OCI-LY3 (cell line): ENCODE results near the gene MAT1A.

Source experiments
- H2AFZ ChIP-seq: fragments of 200-600, 300-600 bp; shearing (Covaris generic); 2 replicates; pipeline ENCODE4 v1.6.0; 2014; ENCODE audit warnings: antibody characterized with exemption, low read depth, low read length
- H3K27ac ChIP-seq: fragments of 200-600, 300-600 bp; sonication (generic); 2 replicates; pipeline ENCODE4 v1.5.1; 2014; ENCODE audit warnings: mild to moderate bottlenecking, low read length, moderate library complexity, mixed read lengths
- H3K27me3 ChIP-seq: fragments of 200-600, 300-600 bp; sonication (generic); 2 replicates; pipeline ENCODE4 v1.6.1; 2014; ENCODE audit warnings: low read depth, low read length, mixed read lengths
- H3K36me3 ChIP-seq: fragments of 200-600, 300-600 bp; sonication (generic); replicated peaks from 2 replicates; pipeline ENCODE3; 2014; ENCODE audit warnings: low read depth, low read length, mixed read lengths
- H3K4me1 ChIP-seq: fragments of 300-600, 200-600 bp; sonication (generic); 2 replicates; pipeline ENCODE4 v1.6.1; 2014; ENCODE audit warnings: low read length, mixed read lengths
- H3K4me2 ChIP-seq: fragments of 200-600, 300-600 bp; sonication (generic); 2 replicates; pipeline ENCODE4 v1.6.1; 2014; ENCODE audit warnings: low read length, mixed read lengths
- H3K4me3 ChIP-seq: fragments of 300-600, 200-600 bp; sonication (generic); 2 replicates; pipeline ENCODE4 v1.5.1; 2014; ENCODE audit warnings: antibody characterized with exemption, mild to moderate bottlenecking, low read length, moderate library complexity
- H3K79me2 ChIP-seq: fragments of 300-600, 200-600 bp; shearing (Covaris generic); 2 replicates; pipeline ENCODE4 v1.6.1; 2014; ENCODE audit warnings: mild to moderate bottlenecking, low read length, mixed read lengths
- H3K9ac ChIP-seq: fragments of 300-600, 200-600 bp; shearing (Covaris generic); 2 replicates; pipeline ENCODE4 v1.6.0; 2014; ENCODE audit warnings: mild to moderate bottlenecking, low read length, moderate library complexity
- H3K9me3 ChIP-seq: fragments of 200-600, 300-600 bp; shearing (Covaris generic); 2 replicates; pipeline ENCODE4 v1.6.1; 2014; ENCODE audit warnings: low read length, mixed read lengths; ENCODE audit not compliant: insufficient read depth
- H4K20me1 ChIP-seq: fragments of 200-600, 300-600 bp; sonication (generic); 2 replicates; pipeline ENCODE4 v1.6.1; 2016; ENCODE audit warnings: low read length, mixed read lengths; ENCODE audit not compliant: insufficient read depth
- CTCF ChIP-seq: fragments of 200-600, 300-600 bp; sonication (generic); IDR thresholded peaks from 2 replicates; pipeline ENCODE4 v1.5.1; 2014; ENCODE audit warnings: antibody characterized with exemption, low read length, low read depth
- EZH2phosphoT487 ChIP-seq: fragments of 200-600 bp; shearing (Covaris generic); IDR thresholded peaks from 2 replicates; pipeline ENCODE4 v1.6.1; 2018; ENCODE audit warnings: antibody characterized with exemption, mixed run types, low read depth

The MAT1A gene

DNA sequence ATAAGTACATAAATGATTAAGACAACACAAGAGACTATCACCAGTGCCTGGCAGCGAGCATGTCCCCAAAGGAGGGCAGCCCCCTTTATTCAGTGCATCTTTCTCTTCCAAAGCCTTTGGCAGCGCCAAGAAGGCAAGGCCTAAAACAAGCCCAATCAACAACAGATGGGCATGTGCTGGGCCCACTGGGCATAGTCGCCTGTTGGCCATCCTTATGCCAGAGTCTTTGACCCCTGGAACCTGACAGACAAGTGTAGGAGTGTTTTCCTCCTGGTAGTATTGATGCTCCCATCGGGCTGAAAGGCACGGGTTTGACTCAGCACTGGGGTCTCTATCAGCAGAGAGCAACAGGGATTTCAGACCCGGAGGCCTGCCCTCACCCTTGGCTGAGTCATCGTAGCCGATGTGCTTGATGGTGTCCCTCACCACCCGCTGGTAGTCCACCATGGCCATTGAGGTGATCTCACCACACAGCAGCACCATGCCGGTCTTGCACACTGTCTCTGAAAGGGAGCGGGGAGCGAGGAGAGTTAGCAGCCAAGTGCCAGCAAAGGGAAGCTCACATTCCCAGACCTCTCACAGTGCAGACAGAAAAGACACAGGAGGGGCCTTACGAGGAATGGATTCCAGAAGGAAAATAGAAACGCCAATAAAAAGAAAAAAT, 5.8 kb downstream of the MAT1A start:
- H3K4me3 ChIP-seq: no peak overlapping the region
- H3K4me1 ChIP-seq: no peaks in the 10 kb centered on the region
- H3K79me2 ChIP-seq: no peaks in the 10 kb centered on the region
- no peak overlapping the region for H3K4me2 ChIP-seq
- H3K36me3 ChIP-seq: no peaks in the 10 kb centered on the region
- no peak overlapping the region for H3K9ac ChIP-seq
- H3K27me3 ChIP-seq: no peaks in the 10 kb centered on the region
- TF ChIP-seq EZH2phosphoT487 (no peak), CTCF (no peak)
- H3K27ac ChIP-seq: no peak overlapping the region
- H3K9me3 ChIP-seq: no peaks in the 10 kb centered on the region
- no peak overlapping the region for H2AFZ ChIP-seq
- H4K20me1 ChIP-seq: no peaks in the 10 kb centered on the region

DNA sequence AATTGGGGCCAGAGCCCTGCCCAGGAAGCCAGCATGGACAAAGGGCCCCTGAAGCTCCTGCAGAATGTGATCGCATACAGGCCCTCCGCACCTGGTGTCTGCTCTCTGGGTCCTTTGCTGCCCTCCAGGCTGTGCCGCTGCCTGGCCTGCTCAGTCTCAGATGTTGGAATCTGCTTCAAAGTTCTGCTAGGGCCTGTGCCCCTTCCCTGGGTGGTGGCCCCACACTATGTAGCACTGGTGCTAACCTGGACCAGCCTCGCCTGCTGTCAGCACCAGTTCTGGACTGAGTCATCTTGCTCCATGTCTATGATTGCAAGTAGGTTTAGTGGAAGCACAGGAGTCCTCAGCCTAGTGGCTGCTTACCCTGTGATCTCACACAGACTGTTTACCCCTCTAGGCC, 6.3 kb downstream of the MAT1A start:
- no peaks in the 10 kb centered on the region for H3K79me2 ChIP-seq
- H3K36me3 ChIP-seq: no peaks in the 10 kb centered on the region
- no peak overlapping the region for H2AFZ ChIP-seq
- H3K4me3 ChIP-seq: no peak overlapping the region
- H3K27me3 ChIP-seq: no peaks in the 10 kb centered on the region
- no peaks in the 10 kb centered on the region for H4K20me1 ChIP-seq
- TF ChIP-seq CTCF (no peak), EZH2phosphoT487 (no peak)
- H3K4me2 ChIP-seq: no peak overlapping the region
- no peaks in the 10 kb centered on the region for H3K4me1 ChIP-seq
- H3K9me3 ChIP-seq: no peaks in the 10 kb centered on the region
- no peak overlapping the region for H3K9ac ChIP-seq
- no peak overlapping the region for H3K27ac ChIP-seq

GRCh38 chr10:80281784-80282765, 7.4 kb downstream of the MAT1A start:
- H3K79me2 ChIP-seq: no peaks in the 10 kb centered on the region
- no peaks in the 10 kb centered on the region for H3K36me3 ChIP-seq
- H4K20me1 ChIP-seq: no peaks in the 10 kb centered on the region
- H3K9ac ChIP-seq: no peak overlapping the region
- no peaks in the 10 kb centered on the region for H3K27me3 ChIP-seq
- no peaks in the 10 kb centered on the region for H3K9me3 ChIP-seq
- TF ChIP-seq CTCF (no peak), EZH2phosphoT487 (no peak)
- H3K4me1 ChIP-seq: no peaks in the 10 kb centered on the region
- H2AFZ ChIP-seq: no peak overlapping the region
- H3K27ac ChIP-seq: no peak overlapping the region
- H3K4me2 ChIP-seq: no peak overlapping the region
- no peak overlapping the region for H3K4me3 ChIP-seq

- H4K20me1 ChIP-seq: no peaks in the 10 kb centered on the region
- no peak for TF ChIP-seq CTCF
- TF ChIP-seq EZH2phosphoT487: no peak
- no peaks in the 10 kb centered on the region for H3K9me3 ChIP-seq
- no peak overlapping the region for H2AFZ ChIP-seq
- no peak overlapping the region for H3K4me3 ChIP-seq
- no peaks in the 10 kb centered on the region for H3K36me3 ChIP-seq
- H3K9ac ChIP-seq: no peak overlapping the region
- H3K27ac ChIP-seq: no peak overlapping the region
- H3K4me1 ChIP-seq: no peaks in the 10 kb centered on the region
- no peaks in the 10 kb centered on the region for H3K79me2 ChIP-seq
- H3K4me2 ChIP-seq: no peak overlapping the region
- H3K27me3 ChIP-seq: no peaks in the 10 kb centered on the region
These were observed 8.2 kb downstream of the MAT1A start for GRCh38 chr10:80281292-80281691.
